HEK293 (cell line): ENCODE measurements around the gene HOXA10.

Experiments
- FEZF1 ChIP-seq: fragments of 450-650 bp; formaldehyde crosslinking; IDR thresholded peaks from 2 replicates; pipeline ENCODE4 v1.5.1; 2016; ENCODE audit warnings: missing biosample characterization, missing genetic modification characterization
- KLF10 ChIP-seq: fragments of 450-650 bp; IDR thresholded peaks from 2 replicates; pipeline ENCODE4 v1.5.1; 2018; ENCODE audit warnings: missing biosample characterization, mild to moderate bottlenecking, missing genetic modification characterization
- ZBTB17 ChIP-seq: fragments of 450-650 bp; formaldehyde crosslinking; IDR thresholded peaks from 2 replicates; pipeline ENCODE4 v1.5.1; 2016; ENCODE audit warnings: missing biosample characterization, missing genetic modification characterization
- ZBTB21 ChIP-seq: fragments of 450-650 bp; formaldehyde crosslinking; IDR thresholded peaks from 2 replicates; pipeline ENCODE4 v1.5.1; 2017; ENCODE audit warnings: missing biosample characterization, missing genetic modification characterization
- ZNF174 ChIP-seq: fragments of 450-650 bp; formaldehyde crosslinking; IDR thresholded peaks from 2 replicates; pipeline ENCODE4 v1.5.0; 2017; ENCODE audit warnings: missing biosample characterization, mild to moderate bottlenecking, missing genetic modification characterization
- ZNF202 ChIP-seq: fragments of 450-650 bp; formaldehyde crosslinking; IDR thresholded peaks from 2 replicates; pipeline ENCODE4 v1.5.1; 2016; ENCODE audit warnings: missing biosample characterization, missing genetic modification characterization, borderline replicate concordance
- ZNF426 ChIP-seq: fragments of 450-650 bp; formaldehyde crosslinking; IDR thresholded peaks from 2 replicates; pipeline ENCODE4 v1.5.1; 2017; ENCODE audit warnings: missing biosample characterization, missing genetic modification characterization, mild to moderate bottlenecking, inconsistent platforms, moderate library complexity
- ZNF514 ChIP-seq: fragments of 450-650 bp; formaldehyde crosslinking; IDR thresholded peaks from 2 replicates; pipeline ENCODE4 v1.5.1; 2016; ENCODE audit warnings: missing biosample characterization, missing genetic modification characterization
- ZNF670 ChIP-seq: fragments of 450-650 bp; formaldehyde crosslinking; IDR thresholded peaks from 2 replicates; pipeline ENCODE4 v1.5.1; 2016; ENCODE audit warnings: missing biosample characterization, missing genetic modification characterization, low read depth
- ZNF677 ChIP-seq: fragments of 450-650 bp; IDR thresholded peaks from 2 replicates; pipeline ENCODE4 v1.5.0; 2018; ENCODE audit warnings: missing biosample characterization, mild to moderate bottlenecking, missing genetic modification characterization, moderate library complexity
- ZNF785 ChIP-seq: fragments of 450-650 bp; formaldehyde crosslinking; IDR thresholded peaks from 2 replicates; pipeline ENCODE4 v1.5.1; 2016; ENCODE audit warnings: missing biosample characterization, missing genetic modification characterization
- ZNF837 ChIP-seq: fragments of 450-650 bp; formaldehyde crosslinking; IDR thresholded peaks from 2 replicates; pipeline ENCODE4 v1.5.1; 2016; ENCODE audit warnings: missing biosample characterization, missing genetic modification characterization
- TF ChIP-seq, protein P1 (sequence below): fragments of 450-650 bp; formaldehyde crosslinking; IDR thresholded peaks from 2 replicates; pipeline ENCODE4 v1.5.1; 2016; ENCODE audit warnings: missing biosample characterization, missing genetic modification characterization, borderline replicate concordance
- TF ChIP-seq, protein P2 (sequence below): fragments of 450-650 bp; formaldehyde crosslinking; IDR thresholded peaks from 2 replicates; pipeline ENCODE4 v1.5.1; 2017; ENCODE audit warnings: missing biosample characterization, missing genetic modification characterization
- TF ChIP-seq, protein P3 (sequence below): fragments of 450-650 bp; formaldehyde crosslinking; IDR thresholded peaks from 2 replicates; pipeline ENCODE4 v1.5.1; 2016; ENCODE audit warnings: missing biosample characterization, missing genetic modification characterization
- TF ChIP-seq, protein P4 (sequence below): fragments of 450-650 bp; formaldehyde crosslinking; IDR thresholded peaks from 2 replicates; pipeline ENCODE4 v1.5.1; 2016; ENCODE audit warnings: missing biosample characterization, missing genetic modification characterization
- TF ChIP-seq, protein P5 (sequence below): sonication (generic); formaldehyde crosslinking; IDR thresholded peaks from 2 replicates; pipeline ENCODE4 v1.8.1; 2022; ENCODE audit warnings: mild to moderate bottlenecking, moderate library complexity, missing genetic modification reagents
- TF ChIP-seq, protein P6 (sequence below): fragments of 450-650 bp; formaldehyde crosslinking; IDR thresholded peaks from 2 replicates; pipeline ENCODE4 v1.5.1; 2016; ENCODE audit warnings: missing biosample characterization, missing genetic modification characterization
- TF ChIP-seq, protein P7 (sequence below): fragments of 450-650 bp; formaldehyde crosslinking; IDR thresholded peaks from 2 replicates; pipeline ENCODE4 v1.5.1; 2016; ENCODE audit warnings: missing biosample characterization, missing genetic modification characterization
- TF ChIP-seq, protein P8 (sequence below): fragments of 450-650 bp; formaldehyde crosslinking; IDR thresholded peaks from 2 replicates; pipeline ENCODE4 v1.5.1; 2016; ENCODE audit warnings: missing biosample characterization, missing genetic modification characterization
- TF ChIP-seq, protein P9 (sequence below): fragments of 450-650 bp; formaldehyde crosslinking; IDR thresholded peaks from 2 replicates; pipeline ENCODE4 v1.5.1; 2016; ENCODE audit warnings: missing biosample characterization, missing genetic modification characterization

The HOXA10 gene

DNA sequence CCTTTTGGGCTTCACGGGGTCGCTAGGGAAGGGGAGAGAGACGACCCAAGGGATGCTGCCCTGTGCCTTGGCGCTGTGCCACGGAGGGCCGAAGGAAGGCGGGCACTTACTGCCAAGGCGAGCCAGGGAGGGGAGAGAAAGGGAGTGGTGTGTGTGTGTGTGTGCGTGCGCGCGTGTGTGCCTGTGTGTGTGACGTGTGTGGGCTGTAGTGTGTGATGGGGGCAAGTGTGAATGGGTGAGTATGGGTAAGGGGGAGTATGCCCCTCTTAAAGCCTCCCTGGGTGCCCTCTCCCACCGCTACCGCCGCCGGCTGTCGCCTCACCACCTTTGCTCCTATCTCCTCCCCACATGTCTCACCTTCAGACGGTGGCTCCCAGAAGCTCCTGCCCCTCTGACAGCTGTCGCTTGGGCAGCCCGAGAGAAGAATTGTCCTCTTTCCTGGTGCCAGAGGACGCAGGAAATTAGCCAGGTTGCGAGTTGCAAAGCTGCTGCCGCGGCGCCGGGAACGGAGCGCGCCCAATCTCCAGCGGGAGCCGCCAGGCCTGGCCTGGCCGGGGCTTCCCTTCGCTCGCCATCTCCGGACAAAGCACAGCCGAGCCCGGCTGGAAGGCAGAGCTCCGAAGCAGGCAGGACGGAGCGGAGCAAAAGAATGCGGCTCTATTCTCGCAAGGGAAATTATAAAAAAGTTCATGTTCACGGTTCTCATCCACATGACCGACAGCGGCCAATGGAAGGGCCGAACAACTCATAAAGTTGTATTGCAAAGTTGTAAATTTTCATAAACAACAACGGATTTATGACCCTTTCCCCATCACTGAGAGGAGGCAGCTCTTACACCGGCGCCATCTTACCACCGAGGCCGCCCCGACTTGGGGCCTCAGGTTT lies 21.9 kb downstream of the HOXA10 start, which contains the start of gene HOXA3 (continued):
- TF ChIP-seq, protein P1, sequence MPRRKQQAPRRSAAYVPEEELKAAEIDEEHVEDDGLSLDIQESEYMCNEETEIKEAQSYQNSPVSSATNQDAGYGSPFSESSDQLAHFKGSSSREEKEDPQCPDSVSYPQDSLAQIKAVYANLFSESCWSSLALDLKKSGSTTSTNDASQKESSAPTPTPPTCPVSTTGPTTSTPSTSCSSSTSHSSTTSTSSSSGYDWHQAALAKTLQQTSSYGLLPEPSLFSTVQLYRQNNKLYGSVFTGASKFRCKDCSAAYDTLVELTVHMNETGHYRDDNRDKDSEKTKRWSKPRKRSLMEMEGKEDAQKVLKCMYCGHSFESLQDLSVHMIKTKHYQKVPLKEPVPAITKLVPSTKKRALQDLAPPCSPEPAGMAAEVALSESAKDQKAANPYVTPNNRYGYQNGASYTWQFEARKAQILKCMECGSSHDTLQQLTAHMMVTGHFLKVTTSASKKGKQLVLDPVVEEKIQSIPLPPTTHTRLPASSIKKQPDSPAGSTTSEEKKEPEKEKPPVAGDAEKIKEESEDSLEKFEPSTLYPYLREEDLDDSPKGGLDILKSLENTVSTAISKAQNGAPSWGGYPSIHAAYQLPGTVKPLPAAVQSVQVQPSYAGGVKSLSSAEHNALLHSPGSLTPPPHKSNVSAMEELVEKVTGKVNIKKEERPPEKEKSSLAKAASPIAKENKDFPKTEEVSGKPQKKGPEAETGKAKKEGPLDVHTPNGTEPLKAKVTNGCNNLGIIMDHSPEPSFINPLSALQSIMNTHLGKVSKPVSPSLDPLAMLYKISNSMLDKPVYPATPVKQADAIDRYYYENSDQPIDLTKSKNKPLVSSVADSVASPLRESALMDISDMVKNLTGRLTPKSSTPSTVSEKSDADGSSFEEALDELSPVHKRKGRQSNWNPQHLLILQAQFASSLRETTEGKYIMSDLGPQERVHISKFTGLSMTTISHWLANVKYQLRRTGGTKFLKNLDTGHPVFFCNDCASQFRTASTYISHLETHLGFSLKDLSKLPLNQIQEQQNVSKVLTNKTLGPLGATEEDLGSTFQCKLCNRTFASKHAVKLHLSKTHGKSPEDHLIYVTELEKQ (tag by site-specific recombination), result no peak
- TF ChIP-seq, protein P2, sequence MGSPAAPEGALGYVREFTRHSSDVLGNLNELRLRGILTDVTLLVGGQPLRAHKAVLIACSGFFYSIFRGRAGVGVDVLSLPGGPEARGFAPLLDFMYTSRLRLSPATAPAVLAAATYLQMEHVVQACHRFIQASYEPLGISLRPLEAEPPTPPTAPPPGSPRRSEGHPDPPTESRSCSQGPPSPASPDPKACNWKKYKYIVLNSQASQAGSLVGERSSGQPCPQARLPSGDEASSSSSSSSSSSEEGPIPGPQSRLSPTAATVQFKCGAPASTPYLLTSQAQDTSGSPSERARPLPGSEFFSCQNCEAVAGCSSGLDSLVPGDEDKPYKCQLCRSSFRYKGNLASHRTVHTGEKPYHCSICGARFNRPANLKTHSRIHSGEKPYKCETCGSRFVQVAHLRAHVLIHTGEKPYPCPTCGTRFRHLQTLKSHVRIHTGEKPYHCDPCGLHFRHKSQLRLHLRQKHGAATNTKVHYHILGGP (tag by site-specific recombination), result no peak
- TF ChIP-seq, protein P3, sequence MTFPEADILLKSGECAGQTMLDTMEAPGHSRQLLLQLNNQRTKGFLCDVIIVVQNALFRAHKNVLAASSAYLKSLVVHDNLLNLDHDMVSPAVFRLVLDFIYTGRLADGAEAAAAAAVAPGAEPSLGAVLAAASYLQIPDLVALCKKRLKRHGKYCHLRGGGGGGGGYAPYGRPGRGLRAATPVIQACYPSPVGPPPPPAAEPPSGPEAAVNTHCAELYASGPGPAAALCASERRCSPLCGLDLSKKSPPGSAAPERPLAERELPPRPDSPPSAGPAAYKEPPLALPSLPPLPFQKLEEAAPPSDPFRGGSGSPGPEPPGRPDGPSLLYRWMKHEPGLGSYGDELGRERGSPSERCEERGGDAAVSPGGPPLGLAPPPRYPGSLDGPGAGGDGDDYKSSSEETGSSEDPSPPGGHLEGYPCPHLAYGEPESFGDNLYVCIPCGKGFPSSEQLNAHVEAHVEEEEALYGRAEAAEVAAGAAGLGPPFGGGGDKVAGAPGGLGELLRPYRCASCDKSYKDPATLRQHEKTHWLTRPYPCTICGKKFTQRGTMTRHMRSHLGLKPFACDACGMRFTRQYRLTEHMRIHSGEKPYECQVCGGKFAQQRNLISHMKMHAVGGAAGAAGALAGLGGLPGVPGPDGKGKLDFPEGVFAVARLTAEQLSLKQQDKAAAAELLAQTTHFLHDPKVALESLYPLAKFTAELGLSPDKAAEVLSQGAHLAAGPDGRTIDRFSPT (tag by site-specific recombination), result peak; percentile 90
- TF ChIP-seq ZNF785 (no peak), FEZF1 (peak; percentile 72), ZNF677 (tag by site-specific recombination) (no peak), ZBTB17 (peak; percentile 21; the same call in 1 of the 2 replicates), ZNF202 (tag by site-specific recombination) (no peak), ZNF426 (tag by site-specific recombination) (peak; percentile 12; the same call in 1 of the 2 replicates), ZNF514 (tag by site-specific recombination) (no peak), ZNF174 (no peak), KLF10 (tag by site-specific recombination) (peak; percentile 10; the same call in 1 of the 2 replicates), ZNF670 (tag by site-specific recombination) (no peak), ZBTB21 (tag by site-specific recombination) (no peak), ZNF837 (tag by site-specific recombination) (no peak)
- TF ChIP-seq, protein P4, sequence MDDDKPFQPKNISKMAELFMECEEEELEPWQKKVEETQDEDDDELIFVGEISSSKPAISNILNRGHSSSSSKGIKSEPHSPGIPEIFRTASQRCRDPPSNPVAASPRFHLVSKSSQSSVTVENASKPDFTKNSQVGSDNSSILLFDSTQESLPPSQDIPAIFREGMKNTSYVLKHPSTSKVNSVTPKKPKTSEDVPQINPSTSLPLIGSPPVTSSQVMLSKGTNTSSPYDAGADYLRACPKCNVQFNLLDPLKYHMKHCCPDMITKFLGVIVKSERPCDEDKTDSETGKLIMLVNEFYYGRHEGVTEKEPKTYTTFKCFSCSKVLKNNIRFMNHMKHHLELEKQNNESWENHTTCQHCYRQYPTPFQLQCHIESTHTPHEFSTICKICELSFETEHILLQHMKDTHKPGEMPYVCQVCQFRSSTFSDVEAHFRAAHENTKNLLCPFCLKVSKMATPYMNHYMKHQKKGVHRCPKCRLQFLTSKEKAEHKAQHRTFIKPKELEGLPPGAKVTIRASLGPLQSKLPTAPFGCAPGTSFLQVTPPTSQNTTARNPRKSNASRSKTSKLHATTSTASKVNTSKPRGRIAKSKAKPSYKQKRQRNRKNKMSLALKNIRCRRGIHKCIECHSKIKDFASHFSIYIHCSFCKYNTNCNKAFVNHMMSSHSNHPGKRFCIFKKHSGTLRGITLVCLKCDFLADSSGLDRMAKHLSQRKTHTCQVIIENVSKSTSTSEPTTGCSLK (tag by site-specific recombination), result no peak
- TF ChIP-seq, protein P5, sequence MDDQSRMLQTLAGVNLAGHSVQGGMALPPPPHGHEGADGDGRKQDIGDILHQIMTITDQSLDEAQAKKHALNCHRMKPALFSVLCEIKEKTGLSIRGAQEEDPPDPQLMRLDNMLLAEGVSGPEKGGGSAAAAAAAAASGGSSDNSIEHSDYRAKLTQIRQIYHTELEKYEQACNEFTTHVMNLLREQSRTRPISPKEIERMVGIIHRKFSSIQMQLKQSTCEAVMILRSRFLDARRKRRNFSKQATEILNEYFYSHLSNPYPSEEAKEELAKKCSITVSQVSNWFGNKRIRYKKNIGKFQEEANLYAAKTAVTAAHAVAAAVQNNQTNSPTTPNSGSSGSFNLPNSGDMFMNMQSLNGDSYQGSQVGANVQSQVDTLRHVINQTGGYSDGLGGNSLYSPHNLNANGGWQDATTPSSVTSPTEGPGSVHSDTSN, result no peak
- TF ChIP-seq, protein P6, sequence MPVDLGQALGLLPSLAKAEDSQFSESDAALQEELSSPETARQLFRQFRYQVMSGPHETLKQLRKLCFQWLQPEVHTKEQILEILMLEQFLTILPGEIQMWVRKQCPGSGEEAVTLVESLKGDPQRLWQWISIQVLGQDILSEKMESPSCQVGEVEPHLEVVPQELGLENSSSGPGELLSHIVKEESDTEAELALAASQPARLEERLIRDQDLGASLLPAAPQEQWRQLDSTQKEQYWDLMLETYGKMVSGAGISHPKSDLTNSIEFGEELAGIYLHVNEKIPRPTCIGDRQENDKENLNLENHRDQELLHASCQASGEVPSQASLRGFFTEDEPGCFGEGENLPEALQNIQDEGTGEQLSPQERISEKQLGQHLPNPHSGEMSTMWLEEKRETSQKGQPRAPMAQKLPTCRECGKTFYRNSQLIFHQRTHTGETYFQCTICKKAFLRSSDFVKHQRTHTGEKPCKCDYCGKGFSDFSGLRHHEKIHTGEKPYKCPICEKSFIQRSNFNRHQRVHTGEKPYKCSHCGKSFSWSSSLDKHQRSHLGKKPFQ, result peak; percentile 99
- TF ChIP-seq, protein P7, sequence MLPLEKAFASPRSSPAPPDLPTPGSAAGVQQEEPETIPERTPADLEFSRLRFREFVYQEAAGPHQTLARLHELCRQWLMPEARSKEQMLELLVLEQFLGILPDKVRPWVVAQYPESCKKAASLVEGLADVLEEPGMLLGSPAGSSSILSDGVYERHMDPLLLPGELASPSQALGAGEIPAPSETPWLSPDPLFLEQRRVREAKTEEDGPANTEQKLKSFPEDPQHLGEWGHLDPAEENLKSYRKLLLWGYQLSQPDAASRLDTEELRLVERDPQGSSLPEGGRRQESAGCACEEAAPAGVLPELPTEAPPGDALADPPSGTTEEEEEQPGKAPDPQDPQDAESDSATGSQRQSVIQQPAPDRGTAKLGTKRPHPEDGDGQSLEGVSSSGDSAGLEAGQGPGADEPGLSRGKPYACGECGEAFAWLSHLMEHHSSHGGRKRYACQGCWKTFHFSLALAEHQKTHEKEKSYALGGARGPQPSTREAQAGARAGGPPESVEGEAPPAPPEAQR (tag by site-specific recombination), result no peak
- TF ChIP-seq, protein P8, sequence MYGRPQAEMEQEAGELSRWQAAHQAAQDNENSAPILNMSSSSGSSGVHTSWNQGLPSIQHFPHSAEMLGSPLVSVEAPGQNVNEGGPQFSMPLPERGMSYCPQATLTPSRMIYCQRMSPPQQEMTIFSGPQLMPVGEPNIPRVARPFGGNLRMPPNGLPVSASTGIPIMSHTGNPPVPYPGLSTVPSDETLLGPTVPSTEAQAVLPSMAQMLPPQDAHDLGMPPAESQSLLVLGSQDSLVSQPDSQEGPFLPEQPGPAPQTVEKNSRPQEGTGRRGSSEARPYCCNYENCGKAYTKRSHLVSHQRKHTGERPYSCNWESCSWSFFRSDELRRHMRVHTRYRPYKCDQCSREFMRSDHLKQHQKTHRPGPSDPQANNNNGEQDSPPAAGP (tag by site-specific recombination), result peak; percentile 64; the same call in 1 of the 2 replicates
- TF ChIP-seq, protein P9, sequence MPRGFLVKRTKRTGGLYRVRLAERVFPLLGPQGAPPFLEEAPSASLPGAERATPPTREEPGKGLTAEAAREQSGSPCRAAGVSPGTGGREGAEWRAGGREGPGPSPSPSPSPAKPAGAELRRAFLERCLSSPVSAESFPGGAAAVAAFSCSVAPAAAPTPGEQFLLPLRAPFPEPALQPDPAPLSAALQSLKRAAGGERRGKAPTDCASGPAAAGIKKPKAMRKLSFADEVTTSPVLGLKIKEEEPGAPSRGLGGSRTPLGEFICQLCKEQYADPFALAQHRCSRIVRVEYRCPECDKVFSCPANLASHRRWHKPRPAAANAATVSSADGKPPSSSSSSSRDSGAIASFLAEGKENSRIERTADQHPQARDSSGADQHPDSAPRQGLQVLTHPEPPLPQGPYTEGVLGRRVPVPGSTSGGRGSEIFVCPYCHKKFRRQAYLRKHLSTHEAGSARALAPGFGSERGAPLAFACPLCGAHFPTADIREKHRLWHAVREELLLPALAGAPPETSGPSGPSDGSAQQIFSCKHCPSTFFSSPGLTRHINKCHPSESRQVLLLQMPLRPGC (tag by site-specific recombination), result no peak
